ENCODE measurements around the gene CARD11.

Gene CARD11

GRCh38 chr7:2909471-2910039 is 134.1 kb downstream of the CARD11 start:
- DNase-seq (ENCODE audit: low spot score) = no peak
- no peak for TF ChIP-seq CTCF (IDR thresholded peaks at IDR 0.05; ENCODE audit: extremely low read depth, missing control alignments)

DNA sequence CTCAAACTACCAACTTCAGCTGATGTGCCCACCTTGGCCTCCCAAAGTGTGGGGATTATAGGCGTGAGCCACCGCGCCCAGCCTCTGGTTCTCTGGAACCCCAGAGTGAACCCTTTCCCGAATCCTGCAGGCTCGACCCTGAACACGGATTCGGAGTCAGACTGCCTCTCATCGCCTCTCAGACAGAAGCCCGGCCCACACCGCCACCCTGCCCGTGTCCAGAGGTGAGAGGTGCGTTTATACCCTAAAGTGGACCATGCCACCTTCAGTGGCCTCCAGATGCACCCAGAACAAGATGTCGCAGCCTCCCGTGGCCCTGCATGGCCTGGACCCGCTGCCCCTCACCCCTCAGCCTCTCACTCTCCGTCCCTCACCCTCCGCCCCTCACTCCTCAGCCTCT is 134.6 kb downstream of the CARD11 start:
- no peak for TF ChIP-seq CTCF (IDR thresholded peaks at IDR 0.05; ENCODE audit: extremely low read depth, missing control alignments)
- no peak for DNase-seq (ENCODE audit: low spot score)

- no peak for TF ChIP-seq CTCF (IDR thresholded peaks at IDR 0.05; ENCODE audit: extremely low read depth, missing control alignments)
- DNase-seq (ENCODE audit: low spot score) = no peak
Observed at GRCh38 chr7:2908103-2908683, 135.5 kb downstream of the CARD11 start.

GRCh38 chr7:2906197-2906931 is 137.3 kb downstream of the CARD11 start:
- TF ChIP-seq CTCF (IDR thresholded peaks at IDR 0.05; ENCODE audit: extremely low read depth, missing control alignments) = no peak
- no peak for DNase-seq (ENCODE audit: low spot score)

- DNase-seq (ENCODE audit: low spot score) = no peak
- no peak for TF ChIP-seq CTCF (IDR thresholded peaks at IDR 0.05; ENCODE audit: extremely low read depth, missing control alignments)
Observed at GRCh38 chr7:2905500-2905899, 138.2 kb downstream of the CARD11 start.

- TF ChIP-seq CTCF (IDR thresholded peaks at IDR 0.05; ENCODE audit: extremely low read depth, missing control alignments) = no peak
- DNase-seq (ENCODE audit: low spot score) = no peak
Observed at GRCh38 chr7:2905027-2905426, 138.6 kb downstream of the CARD11 start.

GRCh38 chr7:2904202-2904601 is 139.5 kb downstream of the CARD11 start:
- no peak for DNase-seq (ENCODE audit: low spot score)
- no peak for TF ChIP-seq CTCF (IDR thresholded peaks at IDR 0.05; ENCODE audit: extremely low read depth, missing control alignments)

All from GM20000 (cell line).